AG09319 (cell line): ENCODE results near the gene ADM2.

ENCODE experiments used
- DNase-seq: peaks from one replicate; pipeline ENCODE4 v3.0.0-alpha.2; 2010; ENCODE audit warnings: low read depth; ENCODE audit errors: extremely low read depth
- TF ChIP-seq, protein P1 (sequence below): IDR thresholded peaks from 2 replicates; pipeline ENCODE4 v1.5.1; 2011; ENCODE audit warnings: low read depth, mild to moderate bottlenecking, inconsistent platforms, low read length, moderate library complexity

The ADM2 gene

DNA sequence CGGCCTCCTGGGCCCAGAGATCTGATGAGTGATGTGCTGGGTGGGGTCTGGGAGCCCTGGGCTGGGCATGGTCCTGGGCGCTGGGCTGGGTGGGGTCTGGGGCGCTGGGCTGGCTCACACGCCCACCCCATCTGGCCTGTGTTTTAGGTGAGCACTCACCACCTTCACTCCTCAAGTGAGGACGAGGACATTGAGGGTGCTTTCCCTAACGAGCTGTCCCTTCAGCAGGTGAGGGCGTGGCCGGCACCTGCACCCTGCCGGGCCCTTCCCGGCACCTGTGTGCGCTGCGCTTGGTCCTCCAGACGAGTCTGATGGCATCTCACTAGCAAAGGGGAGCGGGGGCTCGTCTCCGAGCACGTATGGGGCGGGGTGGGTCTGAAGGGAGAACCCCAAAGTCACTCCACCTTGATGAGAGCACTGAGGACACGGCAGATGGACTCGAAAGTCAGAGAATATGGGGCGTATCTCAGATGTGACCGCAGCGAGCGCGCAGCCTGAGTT is 44.5 kb upstream of the ADM2 start:
- TF ChIP-seq, protein P1, sequence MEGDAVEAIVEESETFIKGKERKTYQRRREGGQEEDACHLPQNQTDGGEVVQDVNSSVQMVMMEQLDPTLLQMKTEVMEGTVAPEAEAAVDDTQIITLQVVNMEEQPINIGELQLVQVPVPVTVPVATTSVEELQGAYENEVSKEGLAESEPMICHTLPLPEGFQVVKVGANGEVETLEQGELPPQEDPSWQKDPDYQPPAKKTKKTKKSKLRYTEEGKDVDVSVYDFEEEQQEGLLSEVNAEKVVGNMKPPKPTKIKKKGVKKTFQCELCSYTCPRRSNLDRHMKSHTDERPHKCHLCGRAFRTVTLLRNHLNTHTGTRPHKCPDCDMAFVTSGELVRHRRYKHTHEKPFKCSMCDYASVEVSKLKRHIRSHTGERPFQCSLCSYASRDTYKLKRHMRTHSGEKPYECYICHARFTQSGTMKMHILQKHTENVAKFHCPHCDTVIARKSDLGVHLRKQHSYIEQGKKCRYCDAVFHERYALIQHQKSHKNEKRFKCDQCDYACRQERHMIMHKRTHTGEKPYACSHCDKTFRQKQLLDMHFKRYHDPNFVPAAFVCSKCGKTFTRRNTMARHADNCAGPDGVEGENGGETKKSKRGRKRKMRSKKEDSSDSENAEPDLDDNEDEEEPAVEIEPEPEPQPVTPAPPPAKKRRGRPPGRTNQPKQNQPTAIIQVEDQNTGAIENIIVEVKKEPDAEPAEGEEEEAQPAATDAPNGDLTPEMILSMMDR, result no peak
- DNase-seq, result no peak

DNA sequence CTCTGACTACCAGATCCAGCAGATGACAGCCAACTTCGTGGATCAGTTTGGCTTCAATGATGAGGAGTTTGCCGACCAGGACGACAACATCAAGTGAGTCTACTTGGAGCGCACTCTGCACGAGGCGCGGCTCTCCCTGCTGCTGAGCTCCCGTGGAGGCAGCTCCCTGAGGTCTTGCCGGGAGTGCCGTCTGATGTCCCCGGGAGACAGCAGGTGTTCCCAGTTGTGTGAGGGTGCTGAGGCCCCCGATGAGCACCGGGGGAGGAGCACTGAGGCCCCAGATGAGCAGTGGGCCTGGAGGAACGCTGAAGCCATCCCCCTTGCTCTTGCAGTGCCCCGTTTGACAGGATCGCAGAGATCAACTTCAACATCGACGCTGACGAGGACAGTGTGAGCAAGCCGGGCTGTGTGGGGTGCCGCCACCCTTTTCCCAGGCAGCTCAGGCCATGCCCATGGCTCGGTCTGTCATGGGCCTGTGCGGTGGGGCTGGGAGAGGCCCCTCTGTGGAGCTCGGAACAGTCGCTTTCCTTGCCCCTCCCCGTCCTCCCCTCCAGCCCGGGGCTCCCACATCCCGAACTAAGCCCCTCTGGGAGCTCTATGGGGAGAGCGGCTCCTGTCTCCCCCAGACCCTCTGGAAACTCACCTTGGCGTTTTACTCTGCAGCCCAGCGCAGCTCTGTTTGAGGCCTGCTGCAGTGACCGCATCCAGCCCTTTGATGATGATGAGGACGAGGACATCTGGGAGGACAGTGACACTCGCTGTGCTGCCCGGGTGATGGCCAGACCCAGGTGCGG is 43.6 kb upstream of the ADM2 start:
- TF ChIP-seq, protein P1, result no peak
- DNase-seq, result no peak

DNA sequence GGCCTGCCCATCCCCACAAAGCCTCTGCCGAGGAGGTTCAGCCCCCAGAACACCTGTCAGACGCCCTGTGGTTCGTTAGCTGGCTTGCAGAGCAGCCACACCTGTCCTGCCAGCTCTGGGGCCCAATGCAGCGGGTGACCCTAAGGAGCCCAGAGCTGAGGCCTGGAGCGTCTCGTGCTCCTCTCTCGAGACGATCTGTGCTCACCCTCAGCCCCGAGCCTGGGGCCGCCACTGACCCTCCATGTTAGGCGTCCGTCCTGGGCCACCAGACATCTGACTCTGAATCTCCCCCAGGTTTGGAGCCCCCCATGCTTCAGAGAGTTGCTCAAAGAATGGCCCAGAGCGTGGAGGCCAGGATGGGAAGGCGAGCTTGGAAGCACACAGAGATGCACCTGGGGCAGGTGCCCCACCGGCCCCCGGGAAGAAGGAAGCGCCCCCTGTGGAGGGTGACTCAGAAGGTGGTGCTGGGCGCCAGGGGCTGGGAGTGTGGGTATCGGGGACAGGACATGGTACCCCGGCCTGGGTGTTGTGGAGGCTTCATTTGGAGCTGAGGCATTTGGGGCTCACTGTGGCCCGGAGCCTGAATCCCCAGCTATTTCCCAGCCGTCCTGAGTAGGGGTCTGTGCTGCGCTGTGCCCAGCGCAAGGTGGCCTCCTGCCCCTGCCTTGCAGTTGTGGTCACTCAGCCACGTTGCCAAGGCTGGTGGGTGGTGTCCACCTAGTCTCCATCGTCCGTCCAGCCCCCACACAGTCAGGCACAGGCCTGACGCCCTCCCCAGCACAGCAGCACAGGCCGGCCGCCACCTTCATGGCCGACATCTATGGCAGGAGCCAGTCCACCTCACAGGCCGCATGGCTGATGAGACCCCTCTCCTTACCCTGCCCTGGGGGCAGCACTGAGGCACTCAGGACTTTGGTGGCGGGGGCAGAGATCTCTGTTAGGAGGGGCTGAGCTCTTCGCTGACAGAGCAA is 42.8 kb upstream of the ADM2 start:
- DNase-seq, result no peak

DNA sequence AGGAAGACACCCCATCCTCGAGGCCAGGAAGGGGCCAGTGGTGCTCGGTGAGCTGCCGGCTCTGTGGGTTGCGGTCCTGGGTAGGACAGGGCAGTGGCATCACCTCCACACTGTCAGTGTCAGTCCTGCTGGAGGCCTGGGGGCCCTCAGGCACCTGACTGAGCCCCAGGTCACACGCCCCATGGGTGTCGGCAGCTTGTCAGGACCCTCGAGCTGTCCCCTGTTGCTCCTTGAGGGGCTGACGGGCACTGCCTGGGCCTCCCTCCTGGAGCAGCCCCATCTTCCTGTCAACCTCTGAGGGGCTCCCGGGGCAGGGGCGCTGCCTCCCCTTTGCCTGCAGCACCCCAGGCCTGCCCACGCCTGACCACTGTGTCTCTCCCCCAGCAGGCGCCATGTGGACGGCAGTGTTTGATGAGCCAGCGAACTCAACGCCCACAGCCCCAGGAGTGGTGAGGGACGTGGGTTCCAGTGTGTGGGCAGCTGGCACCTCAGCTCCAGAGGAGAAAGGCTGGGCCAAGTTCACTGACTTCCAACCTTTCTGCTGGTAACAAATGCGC is 42.0 kb upstream of the ADM2 start:
- TF ChIP-seq, protein P1, result no peak
- no peak for DNase-seq

More for the DNA sequence above, 42.8 kb upstream of the ADM2 start:
- TF ChIP-seq, protein P1, result no peak

DNA sequence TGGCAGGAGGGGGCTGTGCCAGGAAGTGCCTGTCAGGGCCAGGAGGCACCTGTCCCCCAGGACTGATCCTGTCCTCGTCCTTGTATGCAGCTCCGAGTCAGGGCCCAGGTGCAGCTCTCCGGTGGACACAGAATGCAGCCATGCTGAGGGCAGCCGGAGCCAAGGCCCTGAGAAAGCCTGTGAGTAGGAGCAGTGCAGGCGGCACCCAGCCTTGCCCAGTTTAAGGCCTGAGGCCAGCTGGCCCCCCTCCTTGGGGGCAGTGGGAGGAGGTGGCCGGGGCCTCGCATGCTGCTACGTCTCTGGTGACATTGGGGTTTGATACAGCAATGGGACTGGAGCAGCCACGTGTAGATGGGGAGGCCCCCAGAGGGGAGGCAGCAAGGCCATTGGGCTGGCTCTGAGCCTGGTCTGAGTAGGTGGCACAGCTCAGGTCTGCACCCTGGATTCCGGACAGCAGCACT is 41.4 kb upstream of the ADM2 start:
- TF ChIP-seq, protein P1, result no peak

DNA sequence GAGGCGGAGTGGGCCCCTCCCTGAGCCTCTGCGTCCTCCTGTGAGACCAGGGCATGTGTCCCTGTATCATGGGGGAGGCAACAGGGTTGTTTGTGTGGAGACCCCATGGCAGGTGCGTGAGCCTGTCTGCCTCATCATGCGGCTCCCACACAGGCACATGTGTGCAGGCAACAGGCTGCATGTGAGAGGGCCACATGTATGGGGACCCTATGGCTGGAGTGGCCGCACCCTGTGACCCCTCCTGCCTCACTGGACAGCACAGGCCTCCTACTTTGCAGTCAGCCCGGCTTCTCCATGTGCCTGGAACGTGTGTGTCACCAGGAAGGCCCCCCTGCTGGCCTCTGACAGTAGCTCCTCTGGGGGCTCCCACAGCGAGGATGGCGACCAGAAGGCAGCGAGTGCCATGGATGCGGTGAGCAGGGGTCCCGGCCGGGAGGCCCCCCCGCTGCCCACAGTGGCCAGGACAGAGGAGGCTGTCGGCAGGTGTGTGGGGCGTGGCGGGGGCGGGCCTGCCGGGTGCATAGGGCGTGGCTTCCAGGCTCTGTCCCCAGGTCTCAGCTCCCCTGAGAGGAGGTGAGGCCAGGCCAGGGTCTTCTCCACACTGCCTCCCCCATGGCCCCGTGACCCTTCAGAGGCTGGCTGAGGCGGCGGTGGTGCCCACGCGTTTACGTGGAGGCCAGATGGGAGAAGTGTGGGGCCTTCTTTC is 40.6 kb upstream of the ADM2 start:
- no peak for DNase-seq
- TF ChIP-seq, protein P1, result no peak

More for the DNA sequence above, 41.4 kb upstream of the ADM2 start:
- DNase-seq, result no peak
